Measurements from ENCODE around the gene PROSER2. TPM values are rescaled to one million over a fixed set of nuclear protein-coding genes. Genes with fewer than 3 reads are reported as not detected.

The PROSER2 gene
- total and polyA plus RNA-seq, 2 donors (not counting 3 experiments of a cell fraction or from before 2014, with no cell fraction given): 5.9 to 22.6 TPM

DNA sequence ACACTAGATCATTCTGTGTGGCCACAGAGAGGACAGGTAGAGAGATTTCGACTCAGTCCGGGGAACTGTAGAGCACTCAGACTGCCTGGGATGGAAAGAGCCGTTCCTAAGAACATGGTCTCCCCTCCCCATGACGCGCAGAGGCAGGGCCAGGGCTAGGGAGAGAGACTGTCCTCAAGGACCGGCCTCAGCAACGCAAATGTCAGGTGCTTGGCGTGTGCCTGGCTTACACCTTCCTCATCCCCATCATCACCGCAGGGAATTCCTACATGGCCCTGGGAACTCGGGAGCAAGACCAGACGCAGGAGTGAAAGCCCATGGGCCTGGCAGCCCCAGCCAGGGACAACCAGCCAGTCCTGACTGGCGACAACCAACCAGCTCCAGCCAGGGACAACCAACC, 55.6 kb downstream of the PROSER2 start:
- Histone ChIP-seq H3K9ac (replicated peaks; ENCODE audit: extremely low read depth, insufficient read depth, low read length) (no peak overlapping the region), H3K4me2 (ENCODE audit: insufficient read depth, low read length) (no peak overlapping the region), H3K27me3 (ENCODE audit: control insufficient read depth in 2 of 2, insufficient read depth in 2 of 2, low read length in 2 of 2) (no peaks in the 10 kb centered on the region), H3K4me1 (ENCODE audit: control insufficient read depth, extremely low read depth, insufficient read depth, low read length) (peaks cover 12% of the 10 kb centered on the region), H4K20me1 (replicated peaks; ENCODE audit: control insufficient read depth, extremely low read depth, insufficient read depth, low read length) (no peaks in the 10 kb centered on the region), H3K9me3 (replicated peaks; ENCODE audit: control insufficient read depth, insufficient read depth, low read length) (no peaks in the 10 kb centered on the region), H3K9me1 (replicated peaks; ENCODE audit: control insufficient read depth, extremely low read depth, insufficient read depth, low read length) (no peaks in the 10 kb centered on the region), H3K4me3 (replicated peaks in 1 of 3; ENCODE audit: insufficient read depth in 1 of 3, low read depth in 1 of 3, low read length in 3 of 3) (no peak overlapping the region), H3K36me3 (ENCODE audit: control insufficient read depth in 2 of 2, extremely low read depth in 1 of 2, insufficient read depth in 2 of 2, low read length in 2 of 2) (no peaks in the 10 kb centered on the region), H2AFZ (ENCODE audit: low read depth, low read length) (no peak overlapping the region), H3K79me2 (ENCODE audit: control insufficient read depth, insufficient read depth, low read length) (no peaks in the 10 kb centered on the region), H3K27ac (ENCODE audit: insufficient read depth, low read depth, low read length) (no peak overlapping the region)
- dilution Hi-C loops (cut with MboI; ENCODE audit: extremely low pct_ligation_motif_present, low sequenced_read_pairs): no loop called here
- POLR2A ChIA-PET: no interaction called here
- CTCF ChIA-PET: no interaction called here
- no TSS peak for BruUV-seq (replicated peaks)
- intact Hi-C loops (cut with micrococcal nuclease): no loop called here
- no peak for DNase-seq (ENCODE audit: low read depth, low spot score)
- FAIRE-seq: no peak
- no peak for TF ChIP-seq POLR2AphosphoS5 (IDR thresholded peaks at IDR 0.05; ENCODE audit: insufficient read depth, low read depth, low read length)
- TF ChIP-seq EZH2 (IDR thresholded peaks at IDR 0.05; ENCODE audit: borderline replicate concordance, low read depth, low read length, severe bottlenecking): no peak
- no peak for TF ChIP-seq POLR2A (IDR thresholded peaks at IDR 0.05; ENCODE audit: low read depth, low read length)
- no peak for TF ChIP-seq GATA2 (IDR thresholded peaks at IDR 0.05; ENCODE audit: insufficient read depth, insufficient read length, low read depth, low read length)
- no peak for TF ChIP-seq JUN (IDR thresholded peaks at IDR 0.05; ENCODE audit: borderline replicate concordance, insufficient read depth, insufficient read length, low read depth)
- TF ChIP-seq, protein P1, sequence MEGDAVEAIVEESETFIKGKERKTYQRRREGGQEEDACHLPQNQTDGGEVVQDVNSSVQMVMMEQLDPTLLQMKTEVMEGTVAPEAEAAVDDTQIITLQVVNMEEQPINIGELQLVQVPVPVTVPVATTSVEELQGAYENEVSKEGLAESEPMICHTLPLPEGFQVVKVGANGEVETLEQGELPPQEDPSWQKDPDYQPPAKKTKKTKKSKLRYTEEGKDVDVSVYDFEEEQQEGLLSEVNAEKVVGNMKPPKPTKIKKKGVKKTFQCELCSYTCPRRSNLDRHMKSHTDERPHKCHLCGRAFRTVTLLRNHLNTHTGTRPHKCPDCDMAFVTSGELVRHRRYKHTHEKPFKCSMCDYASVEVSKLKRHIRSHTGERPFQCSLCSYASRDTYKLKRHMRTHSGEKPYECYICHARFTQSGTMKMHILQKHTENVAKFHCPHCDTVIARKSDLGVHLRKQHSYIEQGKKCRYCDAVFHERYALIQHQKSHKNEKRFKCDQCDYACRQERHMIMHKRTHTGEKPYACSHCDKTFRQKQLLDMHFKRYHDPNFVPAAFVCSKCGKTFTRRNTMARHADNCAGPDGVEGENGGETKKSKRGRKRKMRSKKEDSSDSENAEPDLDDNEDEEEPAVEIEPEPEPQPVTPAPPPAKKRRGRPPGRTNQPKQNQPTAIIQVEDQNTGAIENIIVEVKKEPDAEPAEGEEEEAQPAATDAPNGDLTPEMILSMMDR (IDR thresholded peaks at IDR 0.05; ENCODE audit: extremely low read depth in 1 of 2, insufficient read depth in 1 of 2, low read depth in 1 of 2, low read length in 2 of 2): no peak
- TF ChIP-seq, protein P2, sequence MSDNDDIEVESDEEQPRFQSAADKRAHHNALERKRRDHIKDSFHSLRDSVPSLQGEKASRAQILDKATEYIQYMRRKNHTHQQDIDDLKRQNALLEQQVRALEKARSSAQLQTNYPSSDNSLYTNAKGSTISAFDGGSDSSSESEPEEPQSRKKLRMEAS (IDR thresholded peaks at IDR 0.05; ENCODE audit: insufficient read depth, insufficient read length): no peak
- TF ChIP-seq MYC (IDR thresholded peaks at IDR 0.05; ENCODE audit: low read depth, low read length): no peak
- TF ChIP-seq FOS (IDR thresholded peaks at IDR 0.05; ENCODE audit: borderline replicate concordance, insufficient read depth, low read length): no peak
